Motor neuron (in vitro differentiated cells): ENCODE data around the gene TSC22D4. TPM values are rescaled to one million over a fixed set of nuclear protein-coding genes. Genes with fewer than 3 reads are reported as not detected.

Experiments used
- ATAC-seq, 8 experiments: fragments of 200-7000 bp; cut with Tn5 transposase; replicated peaks in 6 of 8; 2 replicates each; pipeline ENCODE4 v1.8.0; 2021; ENCODE audit warnings: mild to moderate bottlenecking in 8 of 8, moderate library complexity in 8 of 8
- H3K27ac ChIP-seq, 2 donors: fragments of 250-450 bp; sonication (Bioruptor Pico); 2 replicates each; pipeline ENCODE4 v1.9.0; 2021; ENCODE audit warnings: antibody characterized with exemption in 2 of 2, mild to moderate bottlenecking in 2 of 2, moderate library complexity in 1 of 2
- H3K4me1 ChIP-seq, 2 donors: fragments of 250-450 bp; sonication (Bioruptor Pico); replicated peaks in 1 of 2; 2 replicates each; pipeline ENCODE4 v1.6.1; 2021; ENCODE audit warnings: antibody characterized with exemption in 2 of 2, mild to moderate bottlenecking in 2 of 2, moderate library complexity in 1 of 2
- H3K4me3 ChIP-seq, 5 donors: fragments of 250-450 bp; sonication (Bioruptor Pico); 2 replicates each; pipeline ENCODE4 v1.9.0; 2021; ENCODE audit warnings: antibody characterized with exemption in 5 of 5, mild to moderate bottlenecking in 5 of 5, moderate library complexity in 4 of 5
- WGBS, 10 experiments: fragments of 450-650 bp; shearing (Covaris generic); methylation state at CpG; one replicate each; pipeline ENCODE4 v1.0.0; 2022; 5-methylcytosine and 5-hydroxymethylcytosine counted together
- in situ Hi-C, 9 experiments: fragments of 400-800 bp; cut with MboI; loops; one replicate each; pipeline ENCODE4 v1.15.0; 2021; ENCODE audit warnings: low sequenced_read_pairs in 9 of 9, low pct_unique_long_range_greater_than_20kb in 2 of 9; ENCODE audit not compliant: unreplicated experiment in 9 of 9
- total RNA-seq, 8 experiments: library from RNA; unstranded; fragments of 300-600 nt; gene quantifications; 2 replicates each; pipeline versions ENCODE4 v1.2.3 to v1.2.4, GENCODE V29; 2022

Gene TSC22D4
- total RNA-seq, 8 experiments from 2014 or later, result 9.9 to 44.4 (median 22.0) TPM

DNA sequence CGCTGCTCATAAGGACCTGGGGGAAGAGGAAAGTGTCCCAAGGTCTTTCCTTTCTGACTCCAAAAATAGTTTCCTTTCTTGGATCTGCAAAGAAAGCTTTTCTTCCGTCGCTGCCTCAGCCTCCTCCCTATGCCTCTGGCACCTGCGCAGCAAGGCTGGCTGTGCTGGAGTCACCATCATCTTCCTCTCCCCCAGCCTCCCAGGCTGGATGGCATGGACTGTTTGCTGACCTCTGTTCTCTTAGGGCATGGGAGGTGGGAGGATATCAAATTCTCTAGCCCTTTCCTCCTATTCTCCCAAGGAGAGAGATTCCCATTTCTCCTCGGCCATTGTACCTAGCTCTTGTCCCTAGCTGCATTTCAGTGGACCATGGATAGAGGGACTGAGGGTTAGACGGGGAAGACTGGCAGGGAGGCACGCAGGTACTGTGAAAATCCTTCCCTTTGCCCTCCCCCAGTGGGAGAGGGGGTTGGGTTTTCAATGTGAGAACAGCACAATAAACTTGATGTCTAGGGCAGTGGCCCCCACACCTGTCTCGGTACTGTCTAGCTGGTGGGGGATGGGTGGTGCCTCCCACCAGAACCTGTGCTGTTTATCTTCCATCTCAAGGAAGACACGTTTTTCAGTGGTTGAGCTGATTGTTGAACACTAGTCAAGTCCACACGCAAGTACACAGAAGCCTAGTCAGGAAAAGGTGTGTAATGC lies 45.3 kb downstream of the TSC22D4 start:
- in situ Hi-C loops, result no loop called here
- Histone ChIP-seq H3K4me1 (peaks cover 25 to 33% of the 10 kb centered on the region in 2 donors), H3K27ac (no peak overlapping the region), H3K4me3 (no peak overlapping the region)
- no peak for ATAC-seq
- 53 to 93% (median 83%) methylated on average over 1 to 5 of the region's 10 CpGs; no CpG with 5 or more reads in 3 of the 10 experiments for WGBS, 10 experiments

DNA sequence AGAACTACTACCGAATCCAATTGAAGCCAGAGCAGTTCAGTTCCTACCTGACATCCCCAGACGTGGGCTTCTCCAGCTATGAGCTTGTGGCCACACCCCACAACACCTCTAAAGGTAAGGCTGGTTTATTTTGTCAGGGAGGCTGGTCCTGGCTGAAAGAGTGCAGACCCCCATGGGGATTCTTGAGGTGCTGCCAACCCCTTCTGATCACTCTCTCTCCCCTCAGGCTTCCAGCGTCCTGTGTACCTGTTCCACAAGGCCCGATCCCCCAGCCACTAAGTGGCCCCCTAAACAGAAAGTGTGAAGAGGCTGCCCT lies 45.8 kb downstream of the TSC22D4 start:
- in situ Hi-C loops, result no loop called here

GRCh38 chr7:100432621-100433275 lies 46.3 kb downstream of the TSC22D4 start:
- no peak overlapping the region for H3K4me3 ChIP-seq
- H3K4me1 ChIP-seq, result peaks cover 27 to 36% of the 10 kb centered on the region in 2 donors
- no peak for ATAC-seq
- WGBS, 10 experiments, result 83 to 100% (median 90%) methylated on average over 1 to 7 of the region's 21 CpGs; no CpG with 5 or more reads in 1 of the 10 experiments
- no peak overlapping the region for H3K27ac ChIP-seq
- in situ Hi-C loops, result no loop called here

More for the DNA sequence above, 45.8 kb downstream of the TSC22D4 start:
- Histone ChIP-seq H3K4me3 (no peak overlapping the region), H3K4me1 (peaks cover 25 to 33% of the 10 kb centered on the region in 2 donors), H3K27ac (no peak overlapping the region)
- ATAC-seq, result no peak
- WGBS, 10 experiments, result 75 to 100% methylated on average over 1 to 2 of the region's 4 CpGs; no CpG with 5 or more reads in 8 of the 10 experiments

- WGBS, 10 experiments, result 60 to 100% (median 94%) methylated on average over 1 to 4 of the region's 4 CpGs; no CpG with 5 or more reads in 5 of the 10 experiments
- in situ Hi-C loops, result no loop called here
- no peak overlapping the region for H3K27ac ChIP-seq
- H3K4me3 ChIP-seq, result no peak overlapping the region
- no peak for ATAC-seq
- peaks cover 26 to 37% of the 10 kb centered on the region in 2 donors for H3K4me1 ChIP-seq
Measured at GRCh38 chr7:100432053-100432452, 47.0 kb downstream of the TSC22D4 start.

DNA sequence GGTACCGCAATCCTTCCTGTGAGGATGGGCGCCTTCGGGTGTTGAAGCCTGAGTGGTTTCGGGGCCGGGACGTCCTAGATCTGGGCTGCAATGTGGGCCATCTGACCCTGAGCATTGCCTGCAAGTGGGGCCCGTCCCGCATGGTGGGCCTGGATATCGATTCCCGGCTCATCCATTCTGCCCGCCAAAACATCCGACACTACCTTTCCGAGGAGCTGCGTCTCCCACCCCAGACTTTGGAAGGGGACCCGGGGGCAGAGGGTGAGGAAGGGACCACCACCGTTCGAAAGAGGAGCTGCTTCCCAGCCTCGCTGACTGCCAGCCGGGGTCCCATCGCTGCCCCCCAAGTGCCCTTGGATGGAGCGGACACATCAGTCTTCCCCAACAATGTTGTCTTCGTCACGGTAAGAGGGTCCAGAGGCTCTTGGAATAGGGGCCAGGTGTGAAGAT lies 47.7 kb downstream of the TSC22D4 start:
- Histone ChIP-seq H3K4me3 (peak overlapping the region in 2 of 5 donors; percentile 47 to 90), H3K4me1 (peaks cover 22 to 33% of the 10 kb centered on the region in 2 donors), H3K27ac (no peak overlapping the region)
- 92 to 93% methylated on average over 11 to 17 of the region's 23 CpGs; no CpG with 5 or more reads in 8 of the 10 experiments for WGBS, 10 experiments
- no peak for ATAC-seq
- in situ Hi-C loops, result no loop called here

- peak in 2 of 8 experiments; percentile 9 to 11 for ATAC-seq
- Histone ChIP-seq H3K4me1 (peaks cover 22 to 33% of the 10 kb centered on the region in 2 donors), H3K27ac (peak overlapping the region; percentile 93 to 99), H3K4me3 (peak overlapping the region; percentile 47 to 90 (median 69))
- 10 to 100% (median 70%) methylated on average over 1 to 2 of the region's 31 CpGs; no CpG with 5 or more reads in 6 of the 10 experiments for WGBS, 10 experiments
- in situ Hi-C loops, result no loop called here
Measured at GRCh38 chr7:100430493-100431285, 48.3 kb downstream of the TSC22D4 start.

DNA sequence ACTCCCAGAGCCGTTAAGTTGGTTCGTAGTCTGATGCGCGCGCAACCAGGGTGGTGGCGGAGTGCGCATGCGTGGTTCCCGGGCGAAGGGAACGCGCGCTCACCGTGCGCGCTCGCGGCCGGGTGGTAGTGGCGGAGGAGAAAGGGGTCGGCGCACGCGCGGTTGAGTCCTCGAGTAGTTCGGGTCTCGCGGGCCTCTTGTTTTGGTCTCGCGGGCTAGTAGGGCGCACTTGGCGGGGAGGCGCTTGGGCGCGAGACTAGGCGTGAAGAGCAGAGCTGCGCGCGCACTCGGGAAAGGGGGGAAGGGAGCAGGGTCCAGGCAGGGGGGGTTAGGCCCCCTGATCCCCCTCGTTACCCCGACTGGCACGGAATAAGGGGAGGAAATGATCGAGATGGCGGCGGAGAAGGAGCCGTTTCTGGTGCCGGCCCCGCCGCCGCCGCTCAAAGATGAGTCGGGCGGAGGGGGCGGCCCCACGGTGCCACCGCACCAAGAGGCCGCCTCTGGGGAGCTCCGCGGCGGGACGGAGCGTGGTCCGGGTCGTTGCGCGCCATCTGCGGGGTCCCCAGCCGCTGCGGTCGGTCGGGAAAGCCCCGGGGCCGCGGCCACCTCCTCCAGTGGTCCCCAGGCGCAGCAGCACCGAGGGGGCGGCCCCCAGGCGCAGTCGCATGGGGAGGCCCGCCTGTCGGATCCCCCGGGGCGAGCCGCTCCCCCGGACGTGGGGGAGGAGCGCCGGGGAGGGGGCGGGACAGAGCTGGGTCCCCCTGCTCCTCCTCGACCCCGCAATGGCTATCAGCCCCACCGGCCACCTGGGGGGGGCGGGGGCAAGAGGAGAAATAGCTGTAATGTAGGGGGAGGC lies 49.1 kb downstream of the TSC22D4 start, which contains the start of gene MEPCE:
Gene MEPCE, plus strand, starts transcription at position 195 of the 856 bp plus-strand sequence. Its CDS starts 188 bp downstream, at position 383.
- Histone ChIP-seq H3K27ac (peak within 1 kb of the TSS; percentile 93 to 99), H3K4me3 (peak within 1 kb of the TSS; percentile 47 to 90 (median 69)), H3K4me1 (peaks cover 16 to 28% of the 10 kb centered on the region in 2 donors)
- peak; percentile 21 to 73 (median 64) for ATAC-seq
- in situ Hi-C loops, result no loop called here
- 0% methylated on average over 13 of the region's 95 CpGs; no CpG with 5 or more reads in 9 of the 10 experiments for WGBS, 10 experiments

DNA sequence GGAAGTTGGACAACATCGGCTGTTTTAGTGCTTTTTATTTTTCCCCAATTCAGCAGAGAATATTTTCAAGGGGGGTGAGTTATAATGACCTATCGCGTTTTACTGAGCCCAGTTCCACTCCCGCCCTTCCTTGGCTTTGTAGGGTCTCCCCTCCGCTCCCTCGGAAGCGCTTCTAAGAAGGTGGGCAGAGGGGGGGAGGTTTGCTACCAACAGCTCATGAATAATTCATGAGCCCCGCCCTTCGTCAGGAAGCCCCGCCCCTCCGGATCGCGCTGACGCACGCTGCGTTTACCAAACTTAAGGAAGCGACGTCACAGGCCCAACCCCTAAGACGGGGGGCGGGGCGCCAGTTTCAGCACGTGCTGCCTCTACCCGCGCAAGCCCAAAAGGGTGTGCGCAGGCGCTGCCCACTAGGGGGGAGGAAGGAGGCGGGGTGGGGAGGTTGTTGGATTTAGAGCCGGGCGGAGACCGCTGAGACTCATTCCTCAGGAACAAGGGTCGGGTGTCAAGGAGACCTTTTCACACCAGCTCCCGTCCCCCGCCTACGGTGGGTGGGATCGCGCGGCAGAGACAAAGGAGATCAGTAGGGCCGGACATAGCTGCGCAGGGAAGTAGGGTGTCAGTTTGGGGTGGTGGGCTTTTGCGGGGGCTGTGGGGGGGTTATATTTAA lies 49.9 kb downstream of the TSC22D4 start:
- ATAC-seq, result peak; percentile 50 to 73 (median 69)
- in situ Hi-C loops, result no loop called here
- WGBS, 10 experiments, result 0 to 4% (median 0%) methylated on average over 1 to 4 of the region's 40 CpGs; no CpG with 5 or more reads in 7 of the 10 experiments
- peaks cover 15 to 23% of the 10 kb centered on the region in 2 donors for H3K4me1 ChIP-seq
- H3K4me3 ChIP-seq, result peak overlapping the region; percentile 47 to 90 (median 69)
- peak overlapping the region; percentile 93 to 99 for H3K27ac ChIP-seq

DNA sequence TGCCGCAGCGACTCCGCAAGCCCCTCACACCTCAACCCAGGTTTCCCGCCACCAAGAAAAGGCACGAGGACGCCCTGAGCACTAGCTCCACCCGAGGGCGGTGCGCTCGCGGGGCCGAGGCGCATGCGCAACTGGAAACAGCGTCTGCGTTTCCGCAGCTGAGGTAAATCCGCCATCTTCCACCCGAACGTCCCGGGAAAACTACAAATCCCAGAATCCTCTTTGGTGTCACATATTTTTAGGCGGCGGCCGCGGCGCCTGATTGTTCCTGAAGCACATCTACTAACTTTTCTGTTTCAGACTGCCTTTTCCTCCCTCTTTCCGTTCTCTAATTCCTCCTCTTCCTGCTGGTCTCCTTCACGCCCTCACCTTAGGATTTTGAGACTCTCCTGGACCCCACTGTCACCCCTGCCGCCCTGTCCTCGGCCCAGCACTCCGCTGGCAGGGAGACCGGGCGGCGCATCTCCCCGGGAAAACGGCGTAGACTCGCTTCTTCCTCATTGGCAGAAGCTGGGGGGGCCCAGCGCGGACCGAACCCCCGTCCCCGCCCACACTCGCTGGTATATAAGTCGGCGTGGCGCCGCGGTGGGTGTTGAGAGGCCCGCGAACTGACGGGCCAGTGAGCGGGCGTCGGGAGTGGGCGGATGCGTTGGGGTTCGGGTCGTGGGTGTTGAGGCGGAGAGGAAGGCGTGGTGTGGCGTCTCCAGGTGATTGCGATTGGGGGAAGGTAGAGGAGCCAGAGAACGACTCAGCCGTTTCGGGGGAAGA lies 50.6 kb downstream of the TSC22D4 start, which contains the start of gene ZCWPW1:
Gene ZCWPW1, minus strand, starts transcription at position 505 of the 768 bp plus-strand sequence. CDS start 8,054 bp downstream, outside the sequence.
- in situ Hi-C loops, result no loop called here
- ATAC-seq, result peak; percentile 54 to 66 (median 57)
- WGBS, 10 experiments, result 0 to 5% (median 1%) methylated on average over 1 to 43 of the region's 66 CpGs; no CpG with 5 or more reads in 1 of the 10 experiments

GRCh38 chr7:100427762-100428198 lies 51.2 kb downstream of the TSC22D4 start:
- ATAC-seq, result no peak
- Histone ChIP-seq H3K4me1 (peaks cover 15 to 23% of the 10 kb centered on the region in 2 donors), H3K4me3 (peak overlapping the region in 4 of 5 donors; percentile 47 to 90 (median 77)), H3K27ac (peak overlapping the region in 1 of 2 donors; percentile 88)
- 4 to 80% (median 80%) methylated on average over 2 to 3 of the region's 16 CpGs; no CpG with 5 or more reads in 7 of the 10 experiments for WGBS, 10 experiments
- in situ Hi-C loops, result no loop called here

More for the DNA sequence above, 50.6 kb downstream of the TSC22D4 start, which contains the start of gene ZCWPW1:
- peak within 1 kb of the TSS; percentile 47 to 90 (median 69) for H3K4me3 ChIP-seq
- peaks cover 15 to 23% of the 10 kb centered on the region in 2 donors for H3K4me1 ChIP-seq
- H3K27ac ChIP-seq, result peak within 1 kb of the TSS; percentile 93 to 99

DNA sequence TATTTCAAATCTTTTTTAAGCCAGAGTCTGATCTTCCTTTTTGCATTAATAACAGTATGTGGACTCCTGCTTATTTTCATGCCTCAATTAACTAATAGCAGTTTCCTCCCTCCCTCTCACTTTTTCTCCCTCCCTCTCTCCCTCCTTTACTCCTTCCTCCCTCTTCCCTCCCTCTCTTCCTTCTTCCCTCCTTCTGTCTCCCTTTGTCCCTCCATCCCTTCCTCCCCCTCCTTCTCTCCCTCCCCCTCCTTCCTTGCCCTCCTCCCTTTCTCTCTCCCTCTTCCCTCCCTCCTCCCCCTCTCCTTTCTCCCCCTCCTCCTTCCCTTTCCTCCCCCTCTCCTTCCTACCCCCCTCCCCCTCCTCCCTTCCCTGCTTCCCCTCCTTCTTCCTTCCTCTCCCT lies 52.5 kb downstream of the TSC22D4 start:
- in situ Hi-C loops, result no loop called here
- Histone ChIP-seq H3K4me1 (peaks cover 10 to 14% of the 10 kb centered on the region in 2 donors), H3K27ac (no peak overlapping the region), H3K4me3 (no peak overlapping the region)
- no peak for ATAC-seq
